ENCODE results near the gene RAPGEF1.

The RAPGEF1 gene

GRCh38 chr9:131528886-131529505 lies 210.9 kb downstream of the RAPGEF1 start:
- DNase-seq (ENCODE audit: low spot score) = no peak

GRCh38 chr9:131528186-131528585 lies 211.7 kb downstream of the RAPGEF1 start:
- no peak for DNase-seq (ENCODE audit: low spot score)

Data from HuH-7.5 (cell line).